Measurements from ENCODE around the gene CXCR4.
"Not testable (repeated sequence)": the region's sequence is repeated elsewhere in the genome, so short reads cannot be mapped to it uniquely, and the experiment has no call there.

The CXCR4 gene

DNA sequence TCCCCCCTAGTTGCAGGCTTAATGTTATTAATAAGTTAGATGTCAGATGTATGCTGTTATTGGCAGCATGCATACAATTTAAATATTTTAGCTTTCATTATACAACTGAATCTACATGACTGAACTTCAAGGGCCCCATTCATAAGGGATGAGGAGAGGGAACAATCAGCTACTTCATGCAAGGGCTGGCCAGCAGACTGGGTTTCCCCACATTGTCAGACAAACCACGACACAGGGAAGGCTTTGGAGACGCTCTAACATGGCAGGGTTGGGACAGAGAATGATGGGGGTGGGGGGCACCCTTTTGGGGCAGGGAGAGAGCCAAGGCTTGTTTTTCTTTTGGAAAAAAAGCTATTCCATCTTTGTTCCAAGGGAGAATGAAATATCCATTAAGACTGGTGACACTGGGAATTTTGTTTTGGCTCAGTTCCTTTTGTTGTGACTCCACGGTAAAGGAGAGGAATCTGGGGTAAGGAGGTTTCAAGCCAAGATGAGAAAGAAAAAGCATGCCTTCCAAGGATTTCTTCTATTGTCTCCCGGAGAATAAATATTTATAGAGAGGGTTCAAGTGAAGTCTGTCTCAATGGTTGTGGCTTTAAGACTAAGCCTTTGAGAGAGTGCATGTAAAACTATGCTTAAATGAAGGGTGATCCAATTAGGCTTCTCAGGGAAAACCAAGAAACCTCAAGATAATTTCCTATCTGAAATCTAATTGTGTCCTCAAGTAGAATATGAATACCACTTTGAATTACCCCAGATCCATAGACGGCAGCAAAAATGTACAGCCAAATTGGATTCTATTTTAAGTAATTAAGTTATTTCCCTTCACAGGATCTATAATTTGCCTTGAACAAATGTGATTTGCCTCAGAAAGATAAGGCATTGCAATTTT is 5.4 kb downstream of the CXCR4 start:
- DNase-seq: no peak

DNA sequence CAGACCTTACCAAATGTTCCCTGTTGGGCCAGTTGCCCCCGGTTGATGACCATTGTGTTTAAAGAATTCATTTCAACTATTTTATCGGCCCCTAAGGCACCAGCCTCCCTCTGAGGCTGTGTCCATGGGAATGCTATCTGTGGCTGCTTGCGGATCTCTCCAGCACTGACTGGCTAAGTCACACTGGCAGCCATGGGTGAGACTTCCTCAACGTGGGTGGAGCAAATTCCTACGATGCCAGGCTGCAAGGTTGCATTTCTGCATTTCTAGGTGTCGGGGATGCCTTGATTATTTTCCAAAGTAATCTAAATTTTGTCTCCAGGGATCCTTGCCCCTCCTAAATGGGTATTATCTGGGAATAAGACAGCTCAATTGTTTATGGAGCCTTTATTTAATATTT is 6.2 kb downstream of the CXCR4 start:
- DNase-seq: no peak

DNA sequence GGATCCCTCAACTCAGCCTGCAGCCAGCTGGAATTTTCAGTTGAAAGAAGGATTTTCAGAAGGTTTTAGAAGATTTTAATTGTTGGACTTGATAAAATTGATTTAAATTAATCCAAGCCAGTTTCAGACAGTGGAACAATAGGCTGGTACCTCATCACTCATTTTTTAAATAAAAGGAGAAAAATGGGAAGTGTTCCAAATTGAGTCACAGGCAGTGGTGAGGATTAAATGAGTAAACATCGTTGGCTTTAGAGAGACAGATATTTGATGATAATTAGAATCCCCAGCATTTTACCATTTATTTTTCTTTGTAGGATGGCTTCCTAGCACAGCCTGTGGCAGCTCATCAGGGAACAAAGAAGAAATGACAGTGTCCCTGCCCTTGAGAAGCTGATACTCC is 7.4 kb downstream of the CXCR4 start:
- no peak for DNase-seq

DNA sequence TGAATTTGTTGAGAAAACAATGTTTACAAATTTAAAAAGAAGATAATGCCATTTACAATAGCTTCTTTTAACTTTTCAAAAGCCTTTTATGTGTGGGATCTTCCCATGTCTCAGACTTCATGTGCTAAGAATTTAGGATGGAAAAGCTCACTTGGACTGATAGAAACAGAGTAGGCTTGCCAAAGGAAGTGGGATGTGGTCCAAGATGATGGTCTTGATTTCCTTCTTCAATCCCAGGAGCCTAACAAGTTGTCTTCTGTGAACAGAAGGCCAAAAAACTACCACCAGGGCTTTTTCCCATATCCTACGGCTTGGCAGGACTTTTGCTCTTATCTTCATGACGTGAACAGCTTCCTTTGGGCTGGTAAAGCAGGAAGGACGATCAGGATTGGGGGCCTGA is 9.5 kb downstream of the CXCR4 start:
- DNase-seq: no peak

DNA sequence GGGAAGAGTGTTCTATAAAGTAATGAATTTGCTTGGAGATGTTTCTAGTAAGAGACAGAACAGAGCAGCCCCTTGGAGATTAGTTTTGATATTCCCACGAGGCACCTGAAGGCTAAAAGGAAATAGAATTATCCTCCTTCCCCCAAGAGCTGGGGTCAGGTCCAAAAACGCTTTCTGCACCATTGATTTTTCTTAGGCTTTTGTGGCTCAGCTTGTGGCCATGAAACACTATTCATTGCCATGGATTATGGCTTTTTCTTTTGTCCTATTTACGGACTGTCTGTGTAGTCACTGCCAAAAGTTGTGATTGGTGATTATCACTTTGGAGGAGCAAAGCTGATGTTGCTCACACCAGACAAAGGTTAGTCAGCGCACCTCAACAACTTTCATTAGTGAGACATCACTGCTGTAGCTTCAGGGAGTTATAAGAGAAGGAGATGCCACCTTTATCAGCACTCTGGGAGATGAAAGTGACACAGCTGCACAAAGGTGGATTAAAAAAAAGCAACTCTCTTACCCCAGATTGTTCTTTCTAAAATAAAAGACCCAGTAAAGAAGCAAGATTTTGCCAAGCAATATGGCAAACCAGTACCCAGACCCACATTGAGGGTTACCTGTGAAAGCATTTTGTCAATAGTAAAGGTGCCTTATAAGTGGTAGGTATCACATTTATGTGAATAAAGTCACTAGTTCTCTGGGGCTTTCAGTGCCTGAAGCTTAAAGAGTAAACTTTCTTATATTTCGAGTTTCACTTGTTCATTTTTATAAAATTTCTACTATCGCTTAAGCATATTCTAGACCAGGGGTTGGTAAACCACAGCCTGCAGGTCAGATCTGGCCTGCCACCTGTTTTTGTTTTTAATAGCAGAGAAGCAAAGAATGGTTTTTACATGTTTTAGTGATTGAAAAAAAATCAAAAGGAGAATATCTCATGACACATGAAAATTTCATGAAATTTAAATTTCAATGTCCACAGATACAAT is 10.6 kb downstream of the CXCR4 start:
- no peak for DNase-seq

DNA sequence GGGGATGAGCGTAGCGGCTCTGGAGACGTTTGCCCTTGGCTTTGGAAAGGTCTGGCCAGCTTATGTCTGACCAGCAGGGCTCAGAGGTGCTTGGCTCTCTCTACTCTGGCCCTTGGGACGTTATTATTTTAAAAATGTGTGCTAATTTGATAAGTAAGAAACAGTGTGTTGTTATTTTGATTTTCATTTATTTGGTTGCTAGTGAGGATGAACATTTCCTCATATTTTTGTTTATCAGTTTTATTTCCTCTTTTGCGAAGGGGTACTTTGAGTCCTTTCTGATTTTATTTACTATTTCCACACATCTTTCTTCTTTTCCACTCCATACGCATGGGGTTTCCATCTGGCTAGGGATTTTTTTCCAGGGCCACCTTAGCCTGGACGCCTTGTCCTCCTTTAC is 11.4 kb downstream of the CXCR4 start:
- no peak for DNase-seq

DNA sequence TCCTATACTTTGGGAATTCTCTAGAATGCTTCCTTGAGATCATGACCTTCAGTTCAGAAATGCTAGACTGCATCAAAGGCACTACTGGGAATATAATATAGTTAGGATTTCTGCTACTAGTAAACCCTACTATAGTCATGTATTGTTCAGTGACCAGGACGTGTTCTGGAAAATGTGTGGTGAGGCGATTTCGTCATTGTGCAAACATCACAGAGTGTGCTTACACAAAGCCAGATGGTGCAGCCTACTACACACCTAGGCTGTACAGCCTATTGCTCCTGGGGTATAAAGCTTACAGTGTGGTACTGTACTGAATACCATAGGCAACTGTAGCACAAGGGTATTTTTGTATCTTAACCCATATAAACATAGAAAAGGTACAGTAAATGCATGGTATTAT is 13.0 kb downstream of the CXCR4 start:
- no peak for DNase-seq

DNA sequence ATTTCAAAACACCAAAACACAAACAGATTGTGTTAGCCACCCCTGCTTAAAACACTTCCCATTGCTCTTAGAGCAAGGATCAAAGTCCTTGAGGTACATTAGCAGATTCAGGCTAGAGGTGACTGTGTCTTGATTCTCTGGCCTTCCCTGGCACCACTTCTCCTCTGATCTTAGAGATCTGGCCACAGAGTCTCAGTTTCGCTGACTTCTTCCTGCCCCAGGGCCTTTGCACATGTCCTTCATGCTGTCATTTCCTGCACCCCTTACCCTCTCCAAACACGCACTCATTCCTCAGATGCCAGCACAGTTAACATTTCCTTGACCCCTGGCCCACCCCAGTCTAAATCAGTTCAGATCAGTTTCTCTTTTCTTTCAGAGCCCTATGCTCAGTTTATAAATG is 16.9 kb downstream of the CXCR4 start:
- no peak for DNase-seq

DNA sequence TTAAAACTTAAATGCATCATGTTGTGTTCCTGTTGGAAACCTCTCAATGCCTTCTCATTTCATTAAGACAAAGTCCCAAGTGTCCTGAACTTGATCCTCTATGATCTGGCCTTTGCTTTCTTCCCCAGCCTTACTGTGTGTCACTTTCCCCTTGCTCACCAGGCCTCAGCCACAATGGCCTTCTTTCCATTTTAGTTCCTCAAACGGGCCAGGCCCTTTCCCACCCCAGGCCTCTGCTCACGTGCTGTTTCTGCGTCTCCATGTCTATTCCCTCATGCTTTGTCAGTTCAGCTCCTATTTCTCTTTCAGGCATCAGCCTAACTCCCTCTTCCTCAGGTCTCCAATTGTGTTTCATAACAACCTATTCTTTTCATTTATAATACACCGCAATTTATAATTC is 19.5 kb downstream of the CXCR4 start:
- DNase-seq: no peak

DNA sequence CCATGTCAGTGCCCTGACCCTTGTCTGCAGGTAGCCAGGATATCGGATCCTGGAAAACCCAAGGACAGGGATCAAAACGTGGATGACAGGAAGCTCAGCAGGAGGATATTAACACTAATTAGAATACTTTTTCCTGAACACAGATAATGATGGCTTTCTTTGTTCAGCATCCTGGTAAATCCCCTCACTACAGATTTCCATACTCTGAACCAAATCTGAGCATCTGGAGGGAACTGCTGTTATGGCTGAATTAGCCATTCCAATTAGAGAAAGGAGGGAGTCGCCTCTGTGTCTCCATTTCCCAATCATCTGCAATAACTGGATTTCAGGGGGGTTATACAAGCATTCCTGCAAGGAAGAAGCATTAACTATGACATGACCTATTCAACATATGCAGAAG is 24.4 kb downstream of the CXCR4 start:
- no peak for DNase-seq

DNA sequence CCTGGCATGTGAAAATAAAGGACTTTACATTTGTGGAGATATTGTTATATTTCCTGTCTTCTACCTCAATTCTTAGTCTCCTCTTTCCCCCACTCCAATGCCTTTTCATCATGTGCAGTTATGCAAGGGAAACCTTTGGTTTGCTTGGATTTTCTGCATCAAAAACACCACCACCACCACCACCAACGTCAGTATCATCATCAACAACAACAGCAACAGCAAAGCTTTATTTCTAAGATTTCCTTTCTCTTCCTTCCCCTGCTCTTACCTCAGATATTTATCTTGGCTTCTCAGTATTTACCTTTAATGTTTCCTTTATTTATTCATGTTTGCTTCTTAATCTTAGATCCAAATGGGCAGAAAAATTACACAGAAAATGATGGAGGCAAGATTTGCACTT is 26.1 kb downstream of the CXCR4 start:
- no peak for DNase-seq

DNA sequence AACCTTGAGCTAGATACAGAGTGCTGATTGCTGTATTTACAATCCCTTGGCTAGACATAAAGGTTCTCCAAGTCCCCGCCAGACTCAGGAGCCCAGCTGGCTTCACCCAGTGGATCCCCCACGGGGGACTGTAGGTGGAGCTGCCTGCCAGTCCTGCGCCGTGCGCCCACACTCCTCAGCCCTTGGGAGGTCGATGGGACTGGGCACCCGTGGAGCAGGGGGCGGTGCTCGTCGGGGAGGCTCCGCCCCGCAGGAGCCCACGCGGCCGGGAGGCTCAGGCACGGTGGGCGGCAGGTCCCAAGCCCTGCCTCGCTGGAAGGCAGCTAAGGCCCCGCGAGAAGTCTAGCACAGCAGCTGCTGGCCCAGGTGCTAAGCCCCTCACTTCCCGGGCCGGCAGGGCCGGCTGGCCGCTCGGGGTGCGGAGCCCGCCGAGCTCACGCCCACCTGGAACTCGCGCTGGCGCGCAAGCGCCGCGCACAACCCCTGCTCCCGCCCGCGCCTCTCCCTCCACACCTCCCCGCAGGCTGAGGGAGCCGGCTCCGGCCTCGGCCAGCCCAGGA is 30.0 kb downstream of the CXCR4 start:
- not testable (repeated sequence) for DNase-seq

DNA sequence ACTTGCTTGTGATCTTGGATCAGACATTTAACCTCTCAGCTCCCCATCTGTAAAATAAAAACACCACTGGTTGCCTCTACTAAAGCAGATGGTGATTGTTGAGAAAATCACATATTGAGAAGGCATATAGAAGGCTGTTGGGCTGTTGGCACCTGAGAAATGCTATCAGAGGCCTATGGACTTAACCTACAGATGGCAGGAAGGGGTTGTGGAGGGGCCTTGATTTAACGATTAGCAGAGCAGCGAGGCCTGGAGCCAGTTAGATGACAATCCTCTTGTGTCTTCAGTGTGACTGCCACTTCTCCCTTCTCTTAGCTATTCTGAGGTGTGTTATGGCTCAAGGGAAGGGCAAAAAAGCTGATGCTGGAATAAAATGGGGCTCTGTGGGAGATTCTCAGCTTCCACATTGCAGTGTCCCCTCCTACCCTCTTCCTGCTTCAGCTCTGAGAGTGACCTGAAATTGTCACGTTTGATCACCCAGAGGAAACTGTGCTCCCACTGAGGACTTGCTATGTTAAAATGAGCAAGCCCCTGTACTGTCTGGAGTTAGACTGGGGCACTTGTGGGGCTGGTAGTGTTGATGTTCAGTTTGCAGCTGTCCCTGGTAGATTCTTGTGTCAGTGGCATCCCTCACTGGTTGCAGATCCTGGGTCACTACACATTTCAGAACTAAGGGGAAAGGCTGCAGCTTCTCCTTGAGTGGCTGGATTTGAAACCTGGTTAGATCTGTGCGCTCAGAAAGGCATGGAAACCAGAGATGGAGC is 31.5 kb downstream of the CXCR4 start:
- DNase-seq: no peak

DNA sequence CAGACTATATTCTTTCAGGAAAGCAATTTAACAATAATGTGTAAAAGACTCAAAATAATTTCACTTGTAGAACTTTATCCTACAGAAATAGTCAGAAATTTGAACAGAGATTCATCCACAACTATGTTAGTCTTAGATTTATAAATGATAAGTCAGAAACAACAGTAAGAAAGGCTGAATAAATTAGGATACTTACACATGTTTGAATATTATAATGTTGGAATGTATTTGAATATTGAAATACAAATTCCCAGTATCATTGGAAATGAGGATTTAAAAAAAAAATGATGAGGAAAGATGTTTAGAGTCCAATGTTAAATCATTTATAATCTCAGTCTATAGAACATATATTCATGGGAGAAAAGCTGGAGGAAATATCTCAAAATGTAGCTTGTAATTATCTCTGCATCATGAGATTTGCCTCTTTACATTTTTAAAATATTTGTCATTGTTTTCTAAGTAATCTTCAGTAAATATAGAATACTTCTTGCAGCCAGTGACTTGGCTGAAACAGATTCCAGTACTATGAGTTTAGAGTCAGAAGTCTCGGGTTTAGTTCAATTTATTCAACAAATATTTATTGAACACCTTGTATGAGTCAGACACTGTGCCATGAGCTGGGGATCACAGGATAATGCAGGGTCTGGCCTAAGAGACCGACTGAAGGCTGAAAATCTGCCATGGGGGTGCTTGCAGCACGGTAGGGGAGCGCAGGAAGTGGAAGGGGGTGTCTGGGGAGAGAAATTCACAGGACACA is 32.3 kb downstream of the CXCR4 start:
- no peak for DNase-seq

DNA sequence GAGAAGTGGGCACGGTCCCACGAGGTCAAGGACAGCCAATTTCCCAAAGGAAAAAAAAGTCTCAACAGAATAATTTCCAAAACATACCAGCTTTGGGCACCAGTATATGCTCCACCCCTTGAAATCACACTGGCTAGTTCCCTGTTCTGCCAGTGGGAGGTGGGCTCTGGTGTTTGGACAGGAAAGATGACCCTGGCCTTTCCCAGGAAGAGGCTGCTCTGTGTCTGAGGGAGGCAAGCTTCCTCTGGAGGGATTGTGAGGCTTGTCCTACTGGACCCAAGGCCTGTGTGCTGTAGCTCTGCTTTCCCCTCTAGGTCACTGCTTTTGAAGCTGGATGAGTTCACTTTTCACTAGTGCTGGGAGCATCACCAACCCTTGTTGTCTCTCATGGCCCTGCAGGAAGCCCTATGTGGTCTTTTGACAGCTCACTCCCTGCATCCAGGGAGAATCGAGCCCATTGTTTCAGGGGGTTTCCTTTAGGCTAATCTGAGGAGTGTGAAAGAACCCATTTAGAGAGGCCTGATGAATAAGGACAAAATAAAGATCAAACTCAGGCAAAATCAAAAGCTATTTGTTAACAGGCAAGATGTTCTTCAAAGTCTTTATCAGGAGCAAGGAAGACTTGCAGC is 36.3 kb downstream of the CXCR4 start:
- no peak for DNase-seq

DNA sequence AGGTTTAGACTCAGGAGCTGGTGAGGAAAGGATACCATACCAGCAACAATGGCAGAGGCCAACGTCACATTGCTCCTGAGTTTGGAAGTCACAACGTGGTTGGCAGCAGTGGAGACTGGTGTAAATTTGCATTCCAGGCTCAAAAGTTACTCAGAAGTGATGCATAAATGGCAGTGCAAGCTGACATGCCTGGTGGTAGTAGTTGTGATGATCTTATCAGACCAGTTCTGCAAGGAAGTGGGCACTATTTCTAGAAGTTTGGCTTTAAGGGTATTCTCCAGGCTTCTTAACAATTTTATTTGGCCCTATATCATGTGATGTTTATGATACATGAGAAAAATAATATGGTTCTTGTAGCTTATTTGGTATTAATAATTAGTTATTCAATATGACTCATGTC is 37.8 kb downstream of the CXCR4 start:
- DNase-seq: no peak

DNA sequence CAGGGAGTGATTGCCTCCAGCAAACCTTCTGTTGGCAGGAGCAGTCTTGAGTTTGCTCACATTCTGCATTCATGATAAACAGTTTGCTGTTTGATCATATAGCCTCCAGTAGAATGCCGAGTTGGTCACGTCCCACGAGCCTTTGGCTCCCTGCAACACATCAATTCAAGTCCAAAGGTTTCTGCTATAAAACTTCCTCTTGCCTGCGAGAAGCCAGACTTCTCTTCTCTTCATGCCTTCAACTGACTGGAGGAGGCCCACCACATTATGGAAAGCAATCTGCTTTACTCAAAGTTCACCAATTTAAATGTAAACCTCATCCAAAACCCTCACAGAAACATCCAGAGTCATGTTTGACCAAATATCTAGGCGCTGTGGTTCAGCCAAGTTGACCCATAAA is 40.8 kb downstream of the CXCR4 start:
- DNase-seq: no peak

DNA sequence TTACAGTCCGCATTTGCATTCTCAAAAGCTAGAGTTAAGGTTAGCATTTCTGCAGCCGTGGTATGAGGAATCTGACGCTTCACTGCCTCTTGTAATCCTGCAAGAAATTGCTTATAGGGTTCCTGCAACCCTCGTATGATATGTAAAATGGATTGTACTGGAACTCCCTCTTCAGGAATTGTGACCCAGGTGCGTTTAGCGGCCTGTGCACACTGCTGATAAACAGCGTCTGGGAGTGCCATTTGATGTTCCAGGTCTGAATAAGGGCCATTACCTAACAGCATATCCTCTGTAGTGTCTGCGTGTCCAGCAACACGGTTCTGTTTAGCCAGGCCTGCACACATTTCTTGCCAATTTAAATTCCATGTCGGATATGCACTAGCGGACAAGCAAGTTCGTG is 42.5 kb downstream of the CXCR4 start:
- no peak for DNase-seq

DNA sequence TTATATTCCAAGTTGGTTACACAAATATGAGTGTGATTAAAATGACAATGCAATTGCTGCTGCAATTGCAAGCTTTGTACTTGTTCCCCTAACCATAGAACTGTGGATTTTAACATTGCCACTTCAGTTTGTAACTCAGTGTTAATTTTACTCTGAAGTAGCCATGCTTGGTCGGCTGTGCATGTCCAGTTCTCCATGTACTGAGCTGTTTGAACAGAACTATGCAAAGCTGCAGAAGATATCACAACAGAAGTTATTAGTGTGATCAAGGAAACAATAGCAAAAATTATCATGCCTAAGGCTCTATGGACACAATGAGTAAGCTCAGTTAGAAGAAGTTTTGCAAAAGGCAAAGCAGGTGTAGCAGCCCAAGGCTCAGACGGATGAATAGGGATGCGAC is 45.3 kb downstream of the CXCR4 start:
- no peak for DNase-seq

DNA sequence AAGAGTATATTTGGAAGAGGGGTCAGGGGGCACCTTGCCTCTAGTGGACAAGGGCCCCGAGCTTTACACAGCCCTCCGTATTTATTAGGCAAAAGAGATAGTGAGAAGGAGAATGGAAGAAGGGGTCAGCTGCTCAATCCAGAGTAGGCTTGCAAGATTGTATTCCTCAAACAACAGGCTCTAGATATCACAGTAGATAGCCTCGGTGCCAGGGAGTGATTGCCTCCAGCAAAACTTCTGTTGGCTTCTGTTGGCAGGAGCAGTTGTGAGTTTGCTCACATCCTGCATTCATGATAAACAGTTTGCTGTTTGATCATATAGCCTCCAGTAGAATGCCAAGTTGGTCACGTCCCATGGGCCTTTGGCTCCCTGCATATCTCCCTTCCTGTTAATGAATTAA is 46.1 kb downstream of the CXCR4 start:
- DNase-seq: not testable (repeated sequence)

DNA sequence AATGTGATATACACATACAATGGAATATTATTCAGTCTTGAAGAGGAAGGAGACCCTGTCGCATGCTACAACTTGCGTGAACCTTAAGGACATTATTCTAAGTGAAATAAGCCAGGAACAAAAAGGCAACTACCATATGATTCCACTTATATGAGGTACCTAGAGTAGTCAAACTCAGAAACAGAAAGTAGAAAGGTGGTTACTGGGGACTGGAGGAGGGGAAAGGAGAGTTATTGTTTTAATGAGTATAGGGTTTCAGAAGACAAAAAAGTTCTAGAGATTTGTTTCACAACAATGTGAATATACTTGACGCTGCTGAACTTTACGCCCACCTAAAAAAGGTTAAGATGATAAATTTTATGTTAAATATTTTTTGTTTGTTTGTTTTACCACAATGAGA is 47.0 kb downstream of the CXCR4 start:
- no peak for DNase-seq

DNA sequence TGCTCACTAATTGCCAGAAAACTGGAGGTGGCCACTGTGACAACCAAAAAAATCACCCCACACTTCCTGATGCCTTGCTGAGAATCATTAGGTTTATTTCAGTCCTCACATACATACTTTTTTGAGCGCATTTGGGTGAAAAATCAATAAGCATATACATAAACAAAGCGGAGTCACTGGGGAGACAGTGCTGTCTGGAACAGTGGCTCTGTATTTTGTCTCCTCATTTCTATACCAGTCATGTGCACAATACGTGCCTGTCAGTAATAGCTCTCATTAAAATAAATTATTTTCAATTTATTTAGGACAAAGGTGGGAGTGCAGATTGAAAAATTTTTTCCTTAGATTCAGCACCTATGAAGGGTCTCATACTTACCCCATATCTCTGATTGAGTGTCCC is 48.2 kb downstream of the CXCR4 start:
- DNase-seq: no peak

Data from activated CD4-positive, CD25-positive, alpha-beta regulatory T cell treated with anti-CD3 and anti-CD28 coated beads, Interleukin-2, amount 50 U/mL, for 72 hours (primary cell).